HG02588 (cell line): Measurements from ENCODE around the gene IRF2.

Source experiments
- ATAC-seq: cut with Tn5 transposase; IDR thresholded peaks from one replicate; pipeline ENCODE4 v1.9.1; 2021; ENCODE audit warnings: mild to moderate bottlenecking, moderate library complexity; ENCODE audit not compliant: unreplicated experiment

The IRF2 gene

GRCh38 chr4:184433258-184433892, 41.0 kb downstream of the IRF2 start:
- ATAC-seq: no peak

DNA sequence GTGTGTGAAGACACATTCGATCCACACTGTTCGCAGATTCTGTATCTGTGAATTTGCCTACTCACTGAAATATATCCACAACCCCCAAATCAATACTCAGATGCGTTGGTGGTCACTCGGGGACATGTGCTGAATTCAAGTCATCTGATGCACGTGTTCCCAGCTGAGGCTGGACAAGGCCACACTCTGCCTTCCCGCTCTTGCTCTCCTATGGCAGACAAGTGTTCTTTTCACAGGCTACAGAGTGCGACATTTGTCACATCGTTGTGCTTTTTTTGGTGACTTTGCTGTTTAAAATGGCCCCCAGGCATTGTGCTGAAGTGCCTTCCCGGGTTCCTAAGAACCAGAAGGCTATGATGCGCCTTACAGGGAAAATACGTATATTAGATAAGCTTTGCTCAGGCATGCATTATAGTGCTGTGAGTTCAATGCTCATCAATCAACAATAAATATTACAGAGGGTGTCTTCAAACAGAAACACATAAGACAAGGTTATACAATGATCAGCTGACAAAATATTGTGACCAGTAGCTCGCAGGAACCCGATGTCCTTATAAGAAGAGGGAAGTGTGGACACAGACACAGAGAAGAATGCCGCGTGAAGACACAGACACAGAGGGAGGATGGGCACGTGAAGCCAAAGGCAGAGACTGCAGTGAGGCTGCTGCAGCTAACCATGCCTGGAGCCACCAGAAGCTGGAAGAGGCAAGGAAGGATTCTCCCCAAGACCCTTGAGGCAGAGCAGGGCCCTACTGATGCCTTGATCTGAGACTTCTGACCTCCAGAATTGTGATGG, 42.0 kb downstream of the IRF2 start:
- no peak for ATAC-seq

GRCh38 chr4:184430163-184430562, 44.2 kb downstream of the IRF2 start:
- no peak for ATAC-seq

GRCh38 chr4:184428787-184429186, 45.6 kb downstream of the IRF2 start:
- ATAC-seq: no peak

- ATAC-seq: no peak
Measured at GRCh38 chr4:184427687-184428086, 46.7 kb downstream of the IRF2 start.

DNA sequence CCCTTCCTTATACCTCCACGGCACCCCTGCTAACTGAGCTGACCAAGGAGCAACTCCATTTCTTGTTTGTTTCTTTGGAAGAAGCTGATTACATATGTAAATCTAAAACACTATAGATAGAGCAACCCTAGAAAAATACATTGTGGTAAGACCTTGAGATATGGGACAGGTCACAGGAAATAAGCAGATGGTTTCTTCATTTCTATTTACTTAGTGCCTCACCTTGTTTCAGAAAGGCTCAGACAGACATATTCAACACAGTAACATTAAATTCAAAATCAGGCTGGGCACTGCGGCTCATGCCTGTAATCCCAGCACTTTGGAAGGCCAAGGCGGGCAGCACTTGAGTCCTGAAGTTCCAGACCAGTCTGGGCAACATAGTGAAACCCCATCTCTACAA, 47.3 kb downstream of the IRF2 start:
- no peak for ATAC-seq

DNA sequence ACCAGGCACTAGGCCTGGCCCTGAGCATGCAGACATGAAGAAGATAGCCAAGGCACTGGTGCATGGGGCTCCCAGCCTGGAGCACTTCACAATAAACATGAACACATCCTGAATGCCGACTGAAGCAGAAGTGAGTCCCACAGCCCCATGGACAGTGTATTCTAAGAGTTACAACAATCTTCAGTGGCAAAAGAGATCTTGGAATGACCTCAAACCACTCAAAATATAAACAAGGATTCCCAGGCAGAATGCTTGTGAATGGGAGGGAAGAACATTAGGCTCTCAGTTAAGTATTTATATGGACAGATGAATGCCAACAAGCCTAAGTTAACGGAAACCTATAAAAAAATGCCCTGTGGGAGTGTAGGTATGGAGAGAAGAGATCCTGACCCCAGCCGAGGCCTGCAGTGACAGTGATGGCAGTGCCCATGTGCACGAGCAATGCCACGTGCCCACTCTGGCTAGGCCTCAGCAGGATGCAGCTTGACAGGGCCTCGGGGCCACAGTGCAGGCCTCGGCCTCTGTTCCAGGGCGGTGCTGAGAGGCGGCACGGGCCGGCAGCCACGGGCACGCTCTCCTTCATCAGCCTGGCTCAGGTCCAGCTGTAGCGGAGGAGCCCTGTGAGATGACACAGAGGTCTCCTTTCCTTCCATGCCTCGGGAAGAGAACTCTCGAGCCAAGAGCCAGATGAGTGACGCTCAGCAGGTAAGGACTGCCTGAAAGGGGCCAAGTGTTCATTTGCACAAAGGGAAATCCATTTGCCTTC, 49.2 kb downstream of the IRF2 start:
- ATAC-seq: no peak

DNA sequence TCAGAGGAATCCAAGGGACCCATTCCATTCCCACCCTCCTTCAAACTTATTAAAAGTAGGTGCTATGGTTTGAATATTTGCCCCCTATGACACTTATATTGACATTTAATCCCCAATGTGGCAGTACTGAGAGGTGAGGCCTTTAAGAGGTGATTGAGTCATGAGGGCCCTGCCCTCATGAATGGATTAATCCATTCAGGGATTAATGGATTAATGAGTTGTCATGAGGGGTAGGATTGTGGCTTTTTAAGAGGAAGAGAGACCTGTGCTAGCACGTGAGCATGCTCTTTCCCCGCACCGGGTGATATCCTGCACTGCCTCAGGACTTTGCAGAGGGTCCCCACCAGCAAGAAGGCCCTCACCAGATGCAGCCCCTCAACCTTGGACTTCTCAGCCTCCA, 50.1 kb downstream of the IRF2 start:
- no peak for ATAC-seq

- ATAC-seq: no peak
Measured at GRCh38 chr4:184423003-184423686, 51.2 kb downstream of the IRF2 start.

DNA sequence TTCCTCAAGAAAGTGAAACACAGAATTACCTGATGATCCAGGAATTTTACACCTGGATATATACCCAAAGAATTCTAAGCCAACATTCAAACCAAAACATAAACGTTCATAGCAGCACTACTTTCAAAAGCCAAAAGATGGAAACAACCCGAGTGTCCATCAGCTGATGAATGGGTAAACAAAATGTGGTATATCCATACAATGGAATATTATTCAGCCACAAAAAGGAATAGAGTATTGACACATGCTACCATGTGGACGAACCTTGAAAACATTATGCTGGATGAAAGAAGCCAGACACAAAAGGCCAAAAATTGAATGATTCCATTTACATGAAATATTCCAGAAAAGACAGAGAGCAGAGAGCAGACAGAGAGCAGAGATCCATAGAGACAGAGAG, 52.0 kb downstream of the IRF2 start:
- no peak for ATAC-seq

- no peak for ATAC-seq
Measured at GRCh38 chr4:184421533-184422155, 52.7 kb downstream of the IRF2 start.

- ATAC-seq: peak; percentile 53
Measured at GRCh38 chr4:184420881-184421416, 53.4 kb downstream of the IRF2 start.

- no peak for ATAC-seq
Measured at GRCh38 chr4:184420402-184420801, 53.9 kb downstream of the IRF2 start.

- ATAC-seq: no peak
Measured at GRCh38 chr4:184419976-184420375, 54.4 kb downstream of the IRF2 start.

DNA sequence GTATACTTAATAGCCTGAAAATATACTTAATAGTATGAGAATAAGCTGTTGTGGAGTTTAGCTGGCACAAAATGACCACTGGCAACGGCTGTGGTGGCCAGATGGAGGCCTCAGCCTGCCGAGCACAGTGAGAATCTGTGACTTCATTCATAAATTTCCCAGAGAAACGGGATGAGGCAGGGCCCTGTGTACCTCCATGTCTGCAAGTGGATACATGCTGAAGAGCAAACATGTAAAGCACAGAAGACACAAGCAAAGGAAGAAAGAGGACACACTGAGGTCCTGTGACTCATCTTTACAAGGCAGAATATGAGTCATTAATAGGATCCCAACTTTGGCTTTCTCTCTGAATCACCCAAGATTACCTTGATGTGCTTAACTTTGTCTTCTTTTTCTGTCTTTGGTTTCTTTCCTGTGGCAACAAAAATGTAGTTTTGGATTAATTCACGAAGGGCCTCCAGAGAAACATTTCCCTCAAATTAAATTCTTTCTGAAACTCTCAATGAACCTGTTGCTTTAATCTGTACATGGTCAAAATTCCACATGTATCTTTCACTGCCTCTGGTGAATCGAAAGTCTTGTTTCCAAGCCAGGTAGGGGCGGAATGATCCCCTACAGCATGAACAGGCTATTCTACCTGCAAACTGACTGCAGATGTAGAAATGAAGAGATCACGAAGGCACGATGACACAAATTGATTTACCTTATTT, 56.4 kb downstream of the IRF2 start:
- ATAC-seq: peak; percentile 49

GRCh38 chr4:184416913-184417734, 57.2 kb downstream of the IRF2 start:
- peak; percentile 42 for ATAC-seq

GRCh38 chr4:184415071-184415470, 59.3 kb downstream of the IRF2 start:
- ATAC-seq: no peak

- no peak for ATAC-seq
Measured at GRCh38 chr4:184413261-184414046, 60.9 kb downstream of the IRF2 start.
